HG03159 (cell line): ENCODE results near the gene GREB1L.
"Not testable (repeated sequence)": the region's sequence is repeated elsewhere in the genome, so short reads cannot be mapped to it uniquely, and the experiment has no call there.

Source experiments
- ATAC-seq: cut with Tn5 transposase; IDR thresholded peaks from one replicate; pipeline ENCODE4 v1.9.1; 2021; ENCODE audit warnings: mild to moderate bottlenecking, moderate library complexity; ENCODE audit not compliant: unreplicated experiment

The GREB1L gene

GRCh38 chr18:21303895-21304294, 61.9 kb downstream of the GREB1L start:
- ATAC-seq, result no peak

- no peak for ATAC-seq
Observed at GRCh38 chr18:21305621-21306020, 63.6 kb downstream of the GREB1L start.

- no peak for ATAC-seq
Observed at GRCh38 chr18:21306368-21306767, 64.3 kb downstream of the GREB1L start.

GRCh38 chr18:21307578-21307977, 65.5 kb downstream of the GREB1L start:
- no peak for ATAC-seq

GRCh38 chr18:21309248-21309647, 67.2 kb downstream of the GREB1L start:
- ATAC-seq, result no peak

GRCh38 chr18:21311980-21312379, 69.9 kb downstream of the GREB1L start:
- not testable (repeated sequence) for ATAC-seq

GRCh38 chr18:21313576-21313975, 71.5 kb downstream of the GREB1L start:
- ATAC-seq, result no peak

- no peak for ATAC-seq
Observed at GRCh38 chr18:21314724-21315123, 72.7 kb downstream of the GREB1L start.

GRCh38 chr18:21315126-21315525, 73.1 kb downstream of the GREB1L start:
- ATAC-seq, result not testable (repeated sequence)

- no peak for ATAC-seq
Observed at GRCh38 chr18:21315741-21316197, 73.7 kb downstream of the GREB1L start.

GRCh38 chr18:21316296-21316695, 74.3 kb downstream of the GREB1L start:
- ATAC-seq, result no peak

GRCh38 chr18:21321711-21322110, 79.7 kb downstream of the GREB1L start:
- ATAC-seq, result no peak

GRCh38 chr18:21327101-21327500, 85.1 kb downstream of the GREB1L start:
- ATAC-seq, result no peak

GRCh38 chr18:21330122-21330701, 88.2 kb downstream of the GREB1L start:
- ATAC-seq, result no peak

- no peak for ATAC-seq
Observed at GRCh38 chr18:21331065-21331464, 89.0 kb downstream of the GREB1L start.

GRCh38 chr18:21335927-21336488, 94.0 kb downstream of the GREB1L start:
- ATAC-seq, result no peak

- no peak for ATAC-seq
Observed at GRCh38 chr18:21336846-21337245, 94.8 kb downstream of the GREB1L start.

GRCh38 chr18:21341141-21341540, 99.1 kb downstream of the GREB1L start:
- no peak for ATAC-seq

GRCh38 chr18:21342372-21342771, 100.3 kb downstream of the GREB1L start:
- ATAC-seq, result no peak

GRCh38 chr18:21344860-21345259, 102.8 kb downstream of the GREB1L start:
- ATAC-seq, result no peak

GRCh38 chr18:21345840-21346239, 103.8 kb downstream of the GREB1L start:
- no peak for ATAC-seq

GRCh38 chr18:21359746-21360145, 117.7 kb downstream of the GREB1L start:
- ATAC-seq, result no peak

GRCh38 chr18:21361307-21361880, 119.4 kb downstream of the GREB1L start:
- ATAC-seq, result no peak
